Neuron (in vitro differentiated cells): ENCODE data around the gene WDFY4.

Experiments
- H2AFZ ChIP-seq: one replicate; pipeline ENCODE4 v1.6.1; 2013; ENCODE audit warnings: low read depth, mild to moderate bottlenecking, inconsistent platforms, low read length, moderate library complexity
- H3K27me3 ChIP-seq: one replicate; pipeline ENCODE4 v1.6.1; 2013; ENCODE audit warnings: low read length; ENCODE audit not compliant: insufficient read depth
- H3K36me3 ChIP-seq: one replicate; pipeline ENCODE4 v1.6.1; 2013; ENCODE audit warnings: low read length; ENCODE audit not compliant: insufficient read depth
- H3K4me1 ChIP-seq: one replicate; pipeline ENCODE4 v1.6.1; 2013; ENCODE audit warnings: low read length; ENCODE audit not compliant: insufficient read depth
- H3K4me3 ChIP-seq: 2 replicates; pipeline ENCODE4 v1.5.1; 2013; ENCODE audit warnings: mild to moderate bottlenecking, low read length, moderate library complexity
- H3K9me3 ChIP-seq: one replicate; pipeline ENCODE4 v1.6.1; 2013; ENCODE audit warnings: low read length

WDFY4 gene

GRCh38 chr10:48784031-48784430, 99.4 kb downstream of the WDFY4 start:
- Histone ChIP-seq H3K4me3 (no peak overlapping the region), H3K27me3 (no peaks in the 10 kb centered on the region), H2AFZ (no peak overlapping the region), H3K4me1 (no peaks in the 10 kb centered on the region), H3K36me3 (no peaks in the 10 kb centered on the region), H3K9me3 (no peaks in the 10 kb centered on the region)

DNA sequence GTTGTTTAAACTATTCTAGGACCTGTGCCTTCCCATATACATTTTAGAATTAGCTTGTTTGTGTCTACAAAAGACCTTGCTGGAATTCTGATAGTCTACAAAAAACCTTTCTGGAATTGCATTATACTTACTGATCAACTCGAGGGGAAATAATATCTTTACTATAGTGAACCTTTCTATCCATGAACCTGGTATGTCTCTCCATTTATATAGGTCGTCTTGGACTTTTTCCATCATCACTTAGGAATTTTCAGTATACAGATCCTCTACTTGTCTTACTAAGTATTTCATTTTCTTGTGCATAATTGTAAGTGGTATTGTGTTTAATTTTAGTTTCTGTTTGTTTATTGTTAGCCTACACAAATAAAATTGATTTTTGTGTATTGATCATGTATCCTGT, 101.1 kb downstream of the WDFY4 start:
- Histone ChIP-seq H3K9me3 (no peaks in the 10 kb centered on the region), H3K36me3 (no peaks in the 10 kb centered on the region), H2AFZ (no peak overlapping the region), H3K4me1 (no peaks in the 10 kb centered on the region), H3K27me3 (no peaks in the 10 kb centered on the region), H3K4me3 (no peak overlapping the region)

GRCh38 chr10:48786606-48787282, 102.1 kb downstream of the WDFY4 start:
- no peaks in the 10 kb centered on the region for H3K27me3 ChIP-seq

DNA sequence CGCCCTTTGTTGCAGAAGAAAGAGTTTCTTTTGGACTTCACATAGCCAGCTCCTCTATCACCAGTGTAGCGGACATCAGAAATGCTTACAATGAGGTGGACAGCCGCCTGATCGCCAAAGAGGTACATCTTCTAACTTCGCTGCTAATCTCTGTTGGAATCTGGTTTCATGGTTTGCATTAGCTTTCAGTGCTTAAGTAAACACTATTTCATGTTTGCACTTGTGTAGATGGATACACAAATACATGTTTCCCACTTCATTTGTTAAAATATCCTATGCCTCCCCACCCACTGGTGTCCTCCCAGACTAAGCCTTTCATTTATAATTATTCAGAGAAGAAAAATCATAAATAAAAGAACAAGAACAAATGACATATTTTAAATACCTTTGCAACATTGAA, 103.9 kb downstream of the WDFY4 start:
- Histone ChIP-seq H3K36me3 (no peaks in the 10 kb centered on the region), H2AFZ (no peak overlapping the region), H3K27me3 (no peaks in the 10 kb centered on the region)

More at GRCh38 chr10:48786606-48787282, 102.1 kb downstream of the WDFY4 start:
- Histone ChIP-seq H3K9me3 (no peaks in the 10 kb centered on the region), H2AFZ (no peak overlapping the region), H3K36me3 (no peaks in the 10 kb centered on the region), H3K4me3 (no peak overlapping the region), H3K4me1 (no peaks in the 10 kb centered on the region)

DNA sequence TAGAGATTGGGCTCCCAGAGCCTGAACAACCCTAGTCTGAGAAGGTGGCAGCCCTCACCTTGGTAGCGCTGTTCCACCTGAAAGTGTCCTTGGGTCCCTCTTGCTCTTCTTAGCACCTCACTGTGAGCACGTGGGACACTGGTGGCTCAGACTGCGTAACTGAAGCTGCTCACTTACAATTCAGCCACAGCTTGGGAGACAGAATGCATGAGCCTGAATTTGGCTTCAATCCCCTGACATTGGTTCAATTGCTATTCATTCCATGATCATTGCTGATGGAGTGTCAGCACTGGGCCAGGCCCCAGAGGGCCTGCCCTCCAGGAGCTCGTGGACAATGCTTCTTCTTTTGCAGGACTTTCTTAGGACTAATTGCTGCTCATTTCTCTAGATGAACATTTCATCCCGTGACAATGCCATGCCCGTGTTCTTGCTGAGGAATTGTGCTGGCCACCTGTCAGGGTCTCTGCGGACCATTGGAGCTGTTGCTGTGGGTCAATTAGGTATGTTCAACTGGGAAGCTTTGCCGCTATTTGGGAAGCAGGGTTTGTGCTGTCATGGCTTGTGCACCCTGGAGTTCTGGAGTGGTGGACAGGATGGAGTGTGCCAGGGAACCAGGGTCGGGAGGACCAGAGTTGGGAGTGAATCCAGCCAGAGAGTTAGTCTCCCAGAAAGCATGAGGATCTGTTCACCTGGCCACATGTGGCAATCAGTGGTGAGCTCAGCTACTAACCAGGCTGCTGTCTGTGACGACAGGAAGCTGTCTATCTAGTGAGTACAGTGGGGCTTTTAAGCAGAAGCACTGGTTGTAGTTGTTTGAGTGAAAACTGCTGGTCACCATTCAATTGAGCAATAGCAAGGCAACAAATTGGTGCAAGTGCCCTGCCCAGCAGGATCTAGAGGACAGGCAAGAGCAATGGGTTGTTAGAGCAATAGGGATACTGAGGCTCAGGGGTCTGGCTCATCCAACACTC, 105.1 kb downstream of the WDFY4 start:
- H3K27me3 ChIP-seq, result no peaks in the 10 kb centered on the region
- no peaks in the 10 kb centered on the region for H3K4me1 ChIP-seq

More for the DNA sequence above, 103.9 kb downstream of the WDFY4 start:
- Histone ChIP-seq H3K4me3 (no peak overlapping the region), H3K4me1 (no peaks in the 10 kb centered on the region), H3K9me3 (no peaks in the 10 kb centered on the region)

GRCh38 chr10:48790457-48791044, 105.9 kb downstream of the WDFY4 start:
- Histone ChIP-seq H3K4me3 (no peak overlapping the region), H3K9me3 (no peaks in the 10 kb centered on the region), H3K27me3 (no peaks in the 10 kb centered on the region), H3K36me3 (no peaks in the 10 kb centered on the region), H3K4me1 (no peaks in the 10 kb centered on the region), H2AFZ (no peak overlapping the region)

More for the DNA sequence above, 105.1 kb downstream of the WDFY4 start:
- H3K4me3 ChIP-seq, result no peak overlapping the region
- H3K36me3 ChIP-seq, result no peaks in the 10 kb centered on the region
- H3K9me3 ChIP-seq, result no peaks in the 10 kb centered on the region
- H2AFZ ChIP-seq, result no peak overlapping the region

- H3K27me3 ChIP-seq, result no peaks in the 10 kb centered on the region
- H3K4me3 ChIP-seq, result no peak overlapping the region
- no peaks in the 10 kb centered on the region for H3K9me3 ChIP-seq
- H2AFZ ChIP-seq, result no peak overlapping the region
- H3K36me3 ChIP-seq, result no peaks in the 10 kb centered on the region
- H3K4me1 ChIP-seq, result no peaks in the 10 kb centered on the region
These were observed 106.7 kb downstream of the WDFY4 start for GRCh38 chr10:48791267-48791928.

DNA sequence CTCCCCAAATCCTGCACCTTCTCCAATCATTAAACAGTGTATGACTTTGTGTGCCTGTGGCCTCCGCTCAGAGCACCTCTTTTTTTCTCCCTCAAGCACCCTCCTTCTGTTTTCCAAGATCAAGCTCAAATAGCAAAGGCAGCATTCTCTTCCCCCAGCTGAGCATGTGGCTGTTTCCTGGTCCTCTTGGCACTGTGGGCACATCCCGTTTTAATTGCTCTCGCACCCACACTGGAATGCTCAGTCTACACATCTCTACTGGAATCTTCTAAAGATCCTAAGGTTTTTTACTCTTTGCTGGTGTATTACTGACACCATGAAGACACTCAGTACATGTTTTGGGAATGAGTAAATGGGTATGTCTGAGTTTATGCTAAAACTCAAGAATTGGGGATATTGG, 107.4 kb downstream of the WDFY4 start:
- no peak overlapping the region for H3K4me3 ChIP-seq
- H3K9me3 ChIP-seq, result no peaks in the 10 kb centered on the region
- H3K36me3 ChIP-seq, result no peaks in the 10 kb centered on the region
- no peak overlapping the region for H2AFZ ChIP-seq
- H3K4me1 ChIP-seq, result no peaks in the 10 kb centered on the region
- no peaks in the 10 kb centered on the region for H3K27me3 ChIP-seq

GRCh38 chr10:48792687-48793096, 108.0 kb downstream of the WDFY4 start:
- no peak overlapping the region for H3K4me3 ChIP-seq
- no peaks in the 10 kb centered on the region for H3K36me3 ChIP-seq
- no peak overlapping the region for H2AFZ ChIP-seq
- H3K27me3 ChIP-seq, result no peaks in the 10 kb centered on the region
- no peaks in the 10 kb centered on the region for H3K9me3 ChIP-seq
- no peaks in the 10 kb centered on the region for H3K4me1 ChIP-seq

GRCh38 chr10:48794074-48794473, 109.4 kb downstream of the WDFY4 start:
- no peak overlapping the region for H2AFZ ChIP-seq
- H3K36me3 ChIP-seq, result no peaks in the 10 kb centered on the region
- H3K4me1 ChIP-seq, result no peaks in the 10 kb centered on the region
- H3K9me3 ChIP-seq, result no peaks in the 10 kb centered on the region
- H3K4me3 ChIP-seq, result no peak overlapping the region
- no peaks in the 10 kb centered on the region for H3K27me3 ChIP-seq

- Histone ChIP-seq H3K4me3 (no peak overlapping the region), H3K9me3 (no peaks in the 10 kb centered on the region), H2AFZ (no peak overlapping the region), H3K36me3 (no peaks in the 10 kb centered on the region), H3K27me3 (no peaks in the 10 kb centered on the region), H3K4me1 (no peaks in the 10 kb centered on the region)
These were observed 112.1 kb downstream of the WDFY4 start for GRCh38 chr10:48796713-48797245.

GRCh38 chr10:48797830-48798229, 113.2 kb downstream of the WDFY4 start:
- Histone ChIP-seq H3K36me3 (no peaks in the 10 kb centered on the region), H3K4me1 (no peaks in the 10 kb centered on the region), H3K27me3 (no peaks in the 10 kb centered on the region), H3K4me3 (no peak overlapping the region), H2AFZ (no peak overlapping the region), H3K9me3 (no peaks in the 10 kb centered on the region)
